Endodermal cell (in vitro differentiated cells): ENCODE data around the gene VPS41. TPM values are rescaled to one million over a fixed set of nuclear protein-coding genes. Genes with fewer than 3 reads are reported as not detected.
"Not testable (repeated sequence)": the region's sequence is repeated elsewhere in the genome, so short reads cannot be mapped to it uniquely, and the experiment has no call there.

ENCODE experiments used
- DNase-seq: peaks from one replicate; pipeline ENCODE4 v3.0.0-alpha.2; 2017
- H3K27ac ChIP-seq: 2 replicates; pipeline ENCODE4 v1.5.1; 2013; ENCODE audit warnings: mild to moderate bottlenecking, low read depth, low read length, moderate library complexity
- H3K27me3 ChIP-seq: 2 replicates; pipeline ENCODE4 v1.6.1; 2013; ENCODE audit warnings: mild to moderate bottlenecking, low read length, moderate library complexity; ENCODE audit not compliant: insufficient read depth, control insufficient read depth, poor library complexity, severe bottlenecking
- H3K36me3 ChIP-seq: 2 replicates; pipeline ENCODE4 v1.7.0; 2013; ENCODE audit warnings: mild to moderate bottlenecking, low read length, moderate library complexity; ENCODE audit not compliant: control insufficient read depth, insufficient read depth
- H3K4me1 ChIP-seq: one replicate; pipeline ENCODE4 v1.7.0; 2013; ENCODE audit warnings: low read length; ENCODE audit not compliant: control insufficient read depth, insufficient read depth
- H3K4me3 ChIP-seq: 2 replicates; pipeline ENCODE4 v1.5.1; 2013; ENCODE audit warnings: mild to moderate bottlenecking, low read length, moderate library complexity
- H3K9ac ChIP-seq: 2 replicates; pipeline ENCODE4 v1.6.1; 2013; ENCODE audit warnings: mild to moderate bottlenecking, low read length, moderate library complexity; ENCODE audit not compliant: poor library complexity, severe bottlenecking; ENCODE audit errors: extremely low read depth
- H3K9me3 ChIP-seq: 2 replicates; pipeline ENCODE4 v1.6.1; 2013; ENCODE audit warnings: mild to moderate bottlenecking, low read length, moderate library complexity; ENCODE audit not compliant: control insufficient read depth
- H3K27ac Mint-ChIP-seq: 2 replicates; pipeline ENCODE4 v1.8.0; 2020; ENCODE audit warnings: mixed read lengths
- H3K27me3 Mint-ChIP-seq: 2 replicates; pipeline ENCODE4 v1.8.0; 2021; ENCODE audit warnings: mild to moderate bottlenecking, mixed read lengths; ENCODE audit not compliant: insufficient read depth
- H3K36me3 Mint-ChIP-seq: 2 replicates; pipeline ENCODE4 v1.8.0; 2020; ENCODE audit warnings: low read depth, mixed read lengths
- H3K4me1 Mint-ChIP-seq: 2 replicates; pipeline ENCODE4 v1.8.0; 2020; ENCODE audit warnings: mixed read lengths
- H3K4me3 Mint-ChIP-seq: 2 replicates; pipeline ENCODE4 v1.8.0; 2020; ENCODE audit warnings: mild to moderate bottlenecking, moderate library complexity, mixed read lengths
- H3K9me3 Mint-ChIP-seq: 2 replicates; pipeline ENCODE4 v1.8.0; 2020; ENCODE audit warnings: mild to moderate bottlenecking, mixed read lengths
- CTCF ChIP-seq: fragments of 200-600 bp; sonication (generic); conservative IDR thresholded peaks from 2 replicates; pipeline ENCODE4 v1.5.0; 2021; ENCODE audit warnings: antibody characterized with exemption, mild to moderate bottlenecking
- WGBS, 2 experiments: methylation state at CpG; one replicate each; pipeline versions ENCODE4 v1.1.5 to v1.1.7; 2013; ENCODE audit warnings: missing lambda C conversion rate in 2 of 2, mixed read lengths in 1 of 2; ENCODE audit not compliant: insufficient coverage in 1 of 2, insufficient read length in 1 of 2; 5-methylcytosine and 5-hydroxymethylcytosine counted together
- total RNA-seq, 2 donors: library from RNA; stranded (reverse); fragmentation: NEBNext Ultra II Directional in 1 of 2; extraction: Animal tissue kit (Norgen Biotek cat#: 25700) in 1 of 2; gene quantifications; 2 replicates in 1 of 2; 3 replicates in 1 of 2; pipeline ENCODE4 v1.2.1, GENCODE V29; 2021

The VPS41 gene
- total RNA-seq, 2 donors from 2014 or later = 77.1 to 78.0 TPM

DNA sequence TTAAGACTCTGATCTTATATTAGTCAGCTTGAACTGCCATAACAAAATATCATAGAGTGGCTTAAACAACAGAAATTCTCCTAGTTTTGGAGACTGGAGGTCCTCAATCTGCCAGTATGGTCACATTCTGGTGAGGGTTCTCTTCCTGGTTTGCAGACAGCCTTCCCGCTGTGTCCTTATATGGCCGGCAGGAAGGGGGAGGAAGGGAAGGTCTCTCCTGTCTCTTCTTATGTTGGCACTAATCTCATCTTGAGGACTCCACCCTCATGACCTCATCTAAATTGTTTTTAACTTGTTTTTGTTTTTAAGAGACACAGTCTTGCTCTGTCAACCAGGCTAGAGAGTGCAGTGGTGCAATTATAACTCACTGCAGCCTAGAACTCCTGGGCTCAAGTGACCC, 53.1 kb downstream of the VPS41 start:
- Histone ChIP-seq H3K27me3 (no peaks in the 10 kb centered on the region), H3K4me3 (no peak overlapping the region), H3K27ac (no peak overlapping the region), H3K9me3 (no peaks in the 10 kb centered on the region), H3K9ac (no peak overlapping the region), H3K4me1 (no peaks in the 10 kb centered on the region), H3K36me3 (no peaks in the 10 kb centered on the region)
- H3K27ac Mint-ChIP-seq = no peak overlapping the region
- H3K36me3 Mint-ChIP-seq = peaks cover 6% of the 10 kb centered on the region
- H3K4me3 Mint-ChIP-seq = no peak overlapping the region
- H3K27me3 Mint-ChIP-seq = no peaks in the 10 kb centered on the region
- peaks cover 4% of the 10 kb centered on the region for H3K4me1 Mint-ChIP-seq
- no peak for DNase-seq
- WGBS, 2 experiments = 100% methylated on average over 2 of the region's 2 CpGs
- H3K9me3 Mint-ChIP-seq = no peaks in the 10 kb centered on the region
- no peak for TF ChIP-seq CTCF

- TF ChIP-seq CTCF = no peak
- no peak overlapping the region for H3K4me3 Mint-ChIP-seq
- no peaks in the 10 kb centered on the region for H3K9me3 ChIP-seq
Observed at GRCh38 chr7:38855386-38855785, 53.6 kb downstream of the VPS41 start.

GRCh38 chr7:38854947-38855346, 54.0 kb downstream of the VPS41 start:
- DNase-seq, H3K4me3 Mint-ChIP-seq, H3K9me3 ChIP-seq, H3K36me3 Mint-ChIP-seq, H3K27ac ChIP-seq, H3K4me1 Mint-ChIP-seq, H3K27me3 Mint-ChIP-seq, H3K4me3 ChIP-seq, H3K36me3 ChIP-seq, H3K9ac ChIP-seq, H3K27me3 ChIP-seq, H3K9me3 Mint-ChIP-seq, H3K27ac Mint-ChIP-seq, H3K4me1 ChIP-seq: not testable (repeated sequence)
- 93% methylated on average over 7 of the region's 7 CpGs; no CpG with 5 or more reads in 1 of the 2 experiments for WGBS, 2 experiments

More at GRCh38 chr7:38855386-38855785, 53.6 kb downstream of the VPS41 start:
- no peak for DNase-seq
- no peaks in the 10 kb centered on the region for H3K27me3 ChIP-seq
- Mint-ChIP-seq H3K27me3 (no peaks in the 10 kb centered on the region), H3K36me3 (peaks cover 5% of the 10 kb centered on the region), H3K9me3 (no peaks in the 10 kb centered on the region), H3K4me1 (peaks cover 4% of the 10 kb centered on the region), H3K27ac (no peak overlapping the region)
- H3K9ac ChIP-seq = no peak overlapping the region
- WGBS, 2 experiments = 91 to 100% methylated on average over 2 to 4 of the region's 4 CpGs
- no peaks in the 10 kb centered on the region for H3K36me3 ChIP-seq
- no peaks in the 10 kb centered on the region for H3K4me1 ChIP-seq
- H3K27ac ChIP-seq = no peak overlapping the region
- no peak overlapping the region for H3K4me3 ChIP-seq

DNA sequence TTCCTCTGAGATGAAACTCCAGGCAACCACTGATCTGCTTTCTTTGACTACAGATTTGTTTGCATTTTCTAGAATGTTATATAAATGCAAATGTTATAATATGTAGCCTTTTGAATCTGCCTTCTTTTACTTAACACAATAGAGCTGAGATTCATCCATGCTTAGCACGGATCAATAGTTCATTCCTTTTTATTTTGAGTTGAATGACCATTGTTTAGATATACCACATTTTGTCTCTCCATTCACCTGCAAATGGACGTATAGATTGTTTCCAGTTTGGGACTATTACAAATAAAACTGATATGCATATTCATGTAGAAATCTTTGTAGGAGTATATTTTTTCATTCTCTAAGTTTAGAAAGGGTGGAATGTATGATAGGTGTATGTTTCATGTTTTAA, 57.7 kb downstream of the VPS41 start:
- no peaks in the 10 kb centered on the region for H3K36me3 ChIP-seq
- no peak for DNase-seq
- Mint-ChIP-seq H3K27ac (no peak overlapping the region), H3K36me3 (peaks cover 2% of the 10 kb centered on the region), H3K9me3 (no peaks in the 10 kb centered on the region), H3K4me3 (no peak overlapping the region), H3K27me3 (no peaks in the 10 kb centered on the region), H3K4me1 (peaks cover 10% of the 10 kb centered on the region)
- H3K27ac ChIP-seq = no peak overlapping the region
- no peaks in the 10 kb centered on the region for H3K4me1 ChIP-seq
- H3K27me3 ChIP-seq = no peaks in the 10 kb centered on the region
- H3K9me3 ChIP-seq = no peaks in the 10 kb centered on the region
- TF ChIP-seq CTCF = no peak
- H3K4me3 ChIP-seq = no peak overlapping the region
- 83 to 86% methylated on average over 1 to 2 of the region's 2 CpGs for WGBS, 2 experiments
- H3K9ac ChIP-seq = no peak overlapping the region
